Measurements from ENCODE around the gene SHC3.

SHC3 gene

GRCh38 chr9:89000371-89000781, 178.2 kb downstream of the SHC3 start:
- Histone ChIP-seq H3K27me3 (ENCODE audit: control insufficient read depth, insufficient read depth, low read length) (no peaks in the 10 kb centered on the region), H3K4me1 (ENCODE audit: control insufficient read depth, insufficient read depth, low read length) (peaks cover 6% of the 10 kb centered on the region), H3K9me3 (ENCODE audit: control insufficient read depth, insufficient read depth, low read depth, low read length) (no peaks in the 10 kb centered on the region), H3K36me3 (ENCODE audit: control insufficient read depth, insufficient read depth, low read length) (peaks cover 31% of the 10 kb centered on the region), H3K4me3 (ENCODE audit: low read depth, low read length) (no peak overlapping the region), H3K27ac (ENCODE audit: low read depth, low read length) (no peak overlapping the region), H3K9ac (ENCODE audit: low read length) (no peak overlapping the region)

DNA sequence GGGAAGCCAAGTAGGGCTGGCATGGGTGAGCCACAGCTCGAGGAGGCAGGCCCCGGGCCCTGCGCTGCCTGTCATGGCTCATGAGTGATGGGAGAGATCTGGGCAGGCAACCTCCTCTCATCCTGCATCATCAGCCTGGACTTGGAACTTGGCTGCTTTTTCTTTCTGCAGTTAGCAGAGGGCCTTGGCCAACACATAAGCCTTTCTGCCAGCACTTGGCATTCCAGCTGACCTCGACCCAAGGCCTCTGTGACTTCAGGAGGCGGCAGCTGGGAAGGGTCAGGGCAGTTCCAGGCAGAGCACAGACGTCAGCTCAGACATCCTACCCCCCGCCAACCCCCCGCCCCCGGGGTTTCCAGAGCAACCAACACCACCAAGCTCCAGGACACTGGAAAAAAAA, 179.7 kb downstream of the SHC3 start:
- peaks cover 6% of the 10 kb centered on the region for H3K4me1 ChIP-seq (ENCODE audit: control insufficient read depth, insufficient read depth, low read length)
- H3K4me3 ChIP-seq (ENCODE audit: low read depth, low read length): no peak overlapping the region
- no peak overlapping the region for H3K9ac ChIP-seq (ENCODE audit: low read length)
- no peaks in the 10 kb centered on the region for H3K9me3 ChIP-seq (ENCODE audit: control insufficient read depth, insufficient read depth, low read depth, low read length)
- H3K27ac ChIP-seq (ENCODE audit: low read depth, low read length): no peak overlapping the region
- no peaks in the 10 kb centered on the region for H3K27me3 ChIP-seq (ENCODE audit: control insufficient read depth, insufficient read depth, low read length)
- peaks cover 36% of the 10 kb centered on the region for H3K36me3 ChIP-seq (ENCODE audit: control insufficient read depth, insufficient read depth, low read length)

GRCh38 chr9:88998503-88998902, 180.1 kb downstream of the SHC3 start:
- Histone ChIP-seq H3K4me1 (ENCODE audit: control insufficient read depth, insufficient read depth, low read length) (peaks cover 6% of the 10 kb centered on the region), H3K27ac (ENCODE audit: low read depth, low read length) (no peak overlapping the region), H3K4me3 (ENCODE audit: low read depth, low read length) (no peak overlapping the region), H3K27me3 (ENCODE audit: control insufficient read depth, insufficient read depth, low read length) (no peaks in the 10 kb centered on the region), H3K9me3 (ENCODE audit: control insufficient read depth, insufficient read depth, low read depth, low read length) (no peaks in the 10 kb centered on the region), H3K36me3 (ENCODE audit: control insufficient read depth, insufficient read depth, low read length) (peaks cover 36% of the 10 kb centered on the region), H3K9ac (ENCODE audit: low read length) (no peak overlapping the region)

DNA sequence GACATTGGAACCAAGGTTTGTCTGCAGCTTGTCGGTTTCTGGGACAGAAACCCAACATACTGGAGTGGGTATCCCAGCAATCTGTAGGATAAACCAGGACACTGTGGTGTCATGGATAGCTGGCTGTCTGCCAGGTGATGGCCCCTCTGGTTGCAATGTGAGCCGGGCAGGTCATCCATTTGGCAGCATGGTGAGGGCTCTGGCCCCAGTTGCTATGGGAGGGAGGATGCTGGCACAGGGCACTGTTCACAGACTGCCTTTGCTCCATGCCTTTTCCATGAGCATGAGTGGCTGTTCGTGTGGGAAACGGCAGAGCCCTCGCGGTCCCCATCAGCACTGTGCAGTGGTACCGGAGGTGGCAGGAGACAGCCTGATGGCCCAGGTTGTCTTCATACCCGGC, 181.0 kb downstream of the SHC3 start:
- no peak overlapping the region for H3K9ac ChIP-seq (ENCODE audit: low read length)
- no peak overlapping the region for H3K27ac ChIP-seq (ENCODE audit: low read depth, low read length)
- H3K4me3 ChIP-seq (ENCODE audit: low read depth, low read length): no peak overlapping the region
- 0 out of 2 replicates have a peak, but pooled peaks cover under 1% of the 10 kb centered on the region for H3K27me3 ChIP-seq (ENCODE audit: control insufficient read depth, insufficient read depth, low read length)
- peaks cover 9% of the 10 kb centered on the region for H3K4me1 ChIP-seq (ENCODE audit: control insufficient read depth, insufficient read depth, low read length)
- no peaks in the 10 kb centered on the region for H3K9me3 ChIP-seq (ENCODE audit: control insufficient read depth, insufficient read depth, low read depth, low read length)
- H3K36me3 ChIP-seq (ENCODE audit: control insufficient read depth, insufficient read depth, low read length): peaks cover 31% of the 10 kb centered on the region

DNA sequence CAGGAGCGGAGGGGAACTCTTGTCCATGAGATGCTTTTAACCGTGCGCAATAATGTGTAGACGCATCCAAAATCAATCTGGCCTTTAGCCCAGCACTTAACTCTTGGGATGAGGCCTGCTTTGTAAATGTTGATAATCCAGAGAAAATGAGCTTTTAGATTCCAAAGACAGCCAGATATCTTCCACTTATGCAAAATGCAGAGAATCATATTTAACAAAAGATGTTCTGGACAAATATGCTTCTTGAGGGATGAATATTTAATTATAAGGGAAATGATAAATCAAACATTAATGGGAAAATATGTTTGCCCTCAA, 181.7 kb downstream of the SHC3 start:
- no peak overlapping the region for H3K27ac ChIP-seq (ENCODE audit: low read depth, low read length)
- H3K9me3 ChIP-seq (ENCODE audit: control insufficient read depth, insufficient read depth, low read depth, low read length): no peaks in the 10 kb centered on the region
- H3K4me3 ChIP-seq (ENCODE audit: low read depth, low read length): no peak overlapping the region
- peaks cover 3% of the 10 kb centered on the region for H3K27me3 ChIP-seq (ENCODE audit: control insufficient read depth, insufficient read depth, low read length)
- peaks cover 14% of the 10 kb centered on the region for H3K4me1 ChIP-seq (ENCODE audit: control insufficient read depth, insufficient read depth, low read length)
- H3K9ac ChIP-seq (ENCODE audit: low read length): no peak overlapping the region
- H3K36me3 ChIP-seq (ENCODE audit: control insufficient read depth, insufficient read depth, low read length): peaks cover 23% of the 10 kb centered on the region

- H3K9me3 ChIP-seq (ENCODE audit: control insufficient read depth, insufficient read depth, low read depth, low read length): no peaks in the 10 kb centered on the region
- peaks cover 3% of the 10 kb centered on the region for H3K27me3 ChIP-seq (ENCODE audit: control insufficient read depth, insufficient read depth, low read length)
- H3K4me3 ChIP-seq (ENCODE audit: low read depth, low read length): no peak overlapping the region
- no peak overlapping the region for H3K27ac ChIP-seq (ENCODE audit: low read depth, low read length)
- peaks cover 16% of the 10 kb centered on the region for H3K4me1 ChIP-seq (ENCODE audit: control insufficient read depth, insufficient read depth, low read length)
- H3K36me3 ChIP-seq (ENCODE audit: control insufficient read depth, insufficient read depth, low read length): peaks cover 17% of the 10 kb centered on the region; the same call in 1 of the 2 replicates
- H3K9ac ChIP-seq (ENCODE audit: low read length): no peak overlapping the region
Measured at GRCh38 chr9:88996046-88996920, 182.3 kb downstream of the SHC3 start.

GRCh38 chr9:88995627-88996026, 183.0 kb downstream of the SHC3 start:
- Histone ChIP-seq H3K27ac (ENCODE audit: low read depth, low read length) (no peak overlapping the region), H3K4me1 (ENCODE audit: control insufficient read depth, insufficient read depth, low read length) (peaks cover 14% of the 10 kb centered on the region), H3K9me3 (ENCODE audit: control insufficient read depth, insufficient read depth, low read depth, low read length) (no peaks in the 10 kb centered on the region), H3K36me3 (ENCODE audit: control insufficient read depth, insufficient read depth, low read length) (peaks cover 17% of the 10 kb centered on the region; the same call in 1 of the 2 replicates), H3K9ac (ENCODE audit: low read length) (no peak overlapping the region), H3K27me3 (ENCODE audit: control insufficient read depth, insufficient read depth, low read length) (peaks cover 3% of the 10 kb centered on the region), H3K4me3 (ENCODE audit: low read depth, low read length) (no peak overlapping the region)

GRCh38 chr9:88995200-88995577, 183.4 kb downstream of the SHC3 start:
- no peak overlapping the region for H3K4me3 ChIP-seq (ENCODE audit: low read depth, low read length)
- peaks cover 17% of the 10 kb centered on the region; the same call in 1 of the 2 replicates for H3K36me3 ChIP-seq (ENCODE audit: control insufficient read depth, insufficient read depth, low read length)
- no peaks in the 10 kb centered on the region for H3K9me3 ChIP-seq (ENCODE audit: control insufficient read depth, insufficient read depth, low read depth, low read length)
- peaks cover 12% of the 10 kb centered on the region; the same call in 1 of the 2 replicates for H3K4me1 ChIP-seq (ENCODE audit: control insufficient read depth, insufficient read depth, low read length)
- no peak overlapping the region for H3K27ac ChIP-seq (ENCODE audit: low read depth, low read length)
- peaks cover 3% of the 10 kb centered on the region for H3K27me3 ChIP-seq (ENCODE audit: control insufficient read depth, insufficient read depth, low read length)
- H3K9ac ChIP-seq (ENCODE audit: low read length): no peak overlapping the region

- H3K27ac ChIP-seq (ENCODE audit: low read depth, low read length): no peak overlapping the region
- H3K36me3 ChIP-seq (ENCODE audit: control insufficient read depth, insufficient read depth, low read length): peaks cover 17% of the 10 kb centered on the region; the same call in 1 of the 2 replicates
- peaks cover 3% of the 10 kb centered on the region for H3K27me3 ChIP-seq (ENCODE audit: control insufficient read depth, insufficient read depth, low read length)
- H3K4me1 ChIP-seq (ENCODE audit: control insufficient read depth, insufficient read depth, low read length): peaks cover 17% of the 10 kb centered on the region
- no peaks in the 10 kb centered on the region for H3K9me3 ChIP-seq (ENCODE audit: control insufficient read depth, insufficient read depth, low read depth, low read length)
- no peak overlapping the region for H3K9ac ChIP-seq (ENCODE audit: low read length)
- H3K4me3 ChIP-seq (ENCODE audit: low read depth, low read length): no peak overlapping the region
Measured at GRCh38 chr9:88994469-88995199, 184.0 kb downstream of the SHC3 start.

DNA sequence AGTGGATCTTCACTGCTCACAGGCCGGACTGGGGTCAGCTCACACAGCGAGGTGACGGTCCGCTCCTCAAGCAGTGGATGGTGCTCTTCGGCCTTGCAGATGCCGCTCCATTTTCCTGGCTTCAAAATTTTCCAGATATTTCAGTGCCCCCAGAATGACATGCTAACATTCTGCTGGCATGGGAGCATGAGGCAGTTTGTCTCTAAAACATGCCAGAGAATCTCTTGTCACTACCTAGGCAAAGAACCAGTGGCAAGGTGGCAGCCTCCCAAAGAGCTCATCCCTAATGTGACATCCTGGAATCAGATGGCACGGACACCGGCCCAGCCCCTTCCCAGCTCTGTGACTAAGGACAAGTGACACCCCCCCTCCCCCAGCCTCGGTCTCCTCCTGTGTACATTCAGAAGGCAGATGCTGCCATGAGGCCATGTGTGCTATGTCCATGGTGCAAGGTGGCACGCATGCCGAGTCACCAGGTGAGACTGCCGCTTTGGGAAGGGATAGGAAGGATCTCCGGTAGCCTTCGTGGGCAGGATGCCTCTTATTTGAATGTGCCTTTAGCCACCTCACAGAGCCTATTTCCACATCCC, 184.7 kb downstream of the SHC3 start:
- Histone ChIP-seq H3K27me3 (ENCODE audit: control insufficient read depth, insufficient read depth, low read length) (peaks cover 3% of the 10 kb centered on the region), H3K36me3 (ENCODE audit: control insufficient read depth, insufficient read depth, low read length) (peaks cover 17% of the 10 kb centered on the region; the same call in 1 of the 2 replicates), H3K27ac (ENCODE audit: low read depth, low read length) (no peak overlapping the region), H3K9ac (ENCODE audit: low read length) (no peak overlapping the region), H3K9me3 (ENCODE audit: control insufficient read depth, insufficient read depth, low read depth, low read length) (no peaks in the 10 kb centered on the region), H3K4me3 (ENCODE audit: low read depth, low read length) (no peak overlapping the region), H3K4me1 (ENCODE audit: control insufficient read depth, insufficient read depth, low read length) (peaks cover 24% of the 10 kb centered on the region)

DNA sequence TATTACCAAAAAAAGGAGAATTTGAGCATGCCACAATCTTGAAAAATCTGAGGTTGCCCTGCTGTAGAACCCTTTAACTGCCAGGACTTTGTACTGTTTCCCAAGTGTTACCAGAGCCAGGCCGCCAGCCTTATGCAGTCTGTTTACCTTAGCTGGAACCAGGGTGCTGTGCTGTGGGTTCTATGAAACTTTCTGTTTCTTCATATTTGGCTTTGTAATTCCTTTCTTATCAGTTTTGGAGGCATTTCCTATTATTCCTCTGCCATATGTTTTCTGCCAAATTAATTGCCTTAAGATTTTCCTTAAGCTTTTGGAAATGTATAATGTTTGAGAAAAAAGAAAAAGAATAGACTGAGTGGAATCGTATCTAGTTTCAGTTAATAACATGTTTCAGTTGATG, 185.3 kb downstream of the SHC3 start:
- Histone ChIP-seq H3K9ac (ENCODE audit: low read length) (no peak overlapping the region), H3K27me3 (ENCODE audit: control insufficient read depth, insufficient read depth, low read length) (peaks cover 3% of the 10 kb centered on the region), H3K4me1 (ENCODE audit: control insufficient read depth, insufficient read depth, low read length) (peaks cover 28% of the 10 kb centered on the region), H3K27ac (ENCODE audit: low read depth, low read length) (no peak overlapping the region), H3K9me3 (ENCODE audit: control insufficient read depth, insufficient read depth, low read depth, low read length) (no peaks in the 10 kb centered on the region), H3K4me3 (ENCODE audit: low read depth, low read length) (no peak overlapping the region), H3K36me3 (ENCODE audit: control insufficient read depth, insufficient read depth, low read length) (peaks cover 17% of the 10 kb centered on the region; the same call in 1 of the 2 replicates)
